Trophoblast cell (in vitro differentiated cells and primary cell): ENCODE measurements around the gene CER1. TPM values are rescaled to one million over a fixed set of nuclear protein-coding genes. Genes with fewer than 3 reads are reported as not detected.

Experiments used
- DNase-seq, 2 donors: peaks; one replicate each; pipeline ENCODE4 v3.0.0-alpha.2; 2016
- H2AFZ ChIP-seq: 2 replicates; pipeline ENCODE4 v1.6.1; 2013; ENCODE audit warnings: low read length, moderate library complexity, mild to moderate bottlenecking; ENCODE audit not compliant: insufficient read depth, poor library complexity
- H2AK5ac ChIP-seq: 2 replicates; pipeline ENCODE4 v1.6.1; 2013; ENCODE audit warnings: mild to moderate bottlenecking, low read length
- H2BK120ac ChIP-seq: 2 replicates; pipeline ENCODE4 v1.6.1; 2013; ENCODE audit warnings: low read length, mild to moderate bottlenecking, moderate library complexity; ENCODE audit not compliant: insufficient read depth, poor library complexity
- H2BK12ac ChIP-seq: 2 replicates; pipeline ENCODE4 v1.6.1; 2013; ENCODE audit warnings: mild to moderate bottlenecking, low read length, moderate library complexity
- H2BK5ac ChIP-seq: 2 replicates; pipeline ENCODE4 v1.6.1; 2013; ENCODE audit warnings: low read length, low read depth, moderate library complexity, mild to moderate bottlenecking; ENCODE audit not compliant: poor library complexity
- H3K14ac ChIP-seq: 2 replicates; pipeline ENCODE4 v1.6.1; 2013; ENCODE audit warnings: mild to moderate bottlenecking, low read length
- H3K18ac ChIP-seq: 2 replicates; pipeline ENCODE4 v1.6.1; 2013; ENCODE audit warnings: mild to moderate bottlenecking, low read length
- H3K23ac ChIP-seq: 2 replicates; pipeline ENCODE4 v1.6.1; 2013; ENCODE audit warnings: low read length
- H3K27ac ChIP-seq: 2 replicates; pipeline ENCODE4 v1.5.1; 2013; ENCODE audit warnings: low read depth, mild to moderate bottlenecking, inconsistent platforms, low read length, moderate library complexity
- H3K27me3 ChIP-seq: 2 replicates; pipeline ENCODE4 v1.6.1; 2013; ENCODE audit warnings: inconsistent platforms, mild to moderate bottlenecking, low read length, moderate library complexity; ENCODE audit not compliant: insufficient read depth
- H3K36me3 ChIP-seq, 2 experiments: 1 replicate in 1 of 2; 2 replicates in 1 of 2; pipeline ENCODE4 v1.6.1; 2013; ENCODE audit warnings: low read length in 2 of 2, mild to moderate bottlenecking in 2 of 2, moderate library complexity in 1 of 2; ENCODE audit not compliant: insufficient read depth in 2 of 2, control insufficient read depth in 1 of 2
- H3K4ac ChIP-seq: 2 replicates; pipeline ENCODE4 v1.6.1; 2013; ENCODE audit warnings: low read depth, mild to moderate bottlenecking, low read length, moderate library complexity
- H3K4me1 ChIP-seq, 2 experiments: 1 replicate in 1 of 2; 2 replicates in 1 of 2; pipeline ENCODE4 v1.6.1; 2013; ENCODE audit warnings: low read length in 2 of 2, mild to moderate bottlenecking in 2 of 2, moderate library complexity in 1 of 2; ENCODE audit not compliant: insufficient read depth in 2 of 2, control insufficient read depth in 1 of 2
- H3K4me2 ChIP-seq: 2 replicates; pipeline ENCODE4 v1.6.1; 2013; ENCODE audit warnings: inconsistent platforms, mild to moderate bottlenecking, low read length, moderate library complexity
- H3K4me3 ChIP-seq: 2 replicates; pipeline ENCODE4 v1.5.1; 2013; ENCODE audit warnings: mild to moderate bottlenecking, low read depth, low read length, inconsistent platforms
- H3K79me1 ChIP-seq: one replicate; pipeline ENCODE4 v1.6.1; 2013; ENCODE audit warnings: low read length
- H3K79me2 ChIP-seq: 2 replicates; pipeline ENCODE4 v1.6.1; 2013; ENCODE audit warnings: low read length, mild to moderate bottlenecking; ENCODE audit not compliant: control insufficient read depth, insufficient read depth, poor library complexity
- H3K9ac ChIP-seq: 2 replicates; pipeline ENCODE4 v1.6.1; 2013; ENCODE audit warnings: mild to moderate bottlenecking, low read length
- H3K9me3 ChIP-seq: 2 replicates; pipeline ENCODE4 v1.6.1; 2013; ENCODE audit warnings: low read depth, mild to moderate bottlenecking, control low read depth, inconsistent platforms, low read length; ENCODE audit not compliant: insufficient read depth
- H4K12ac ChIP-seq: 2 replicates; pipeline ENCODE4 v1.6.1; 2013; ENCODE audit warnings: low read depth, mild to moderate bottlenecking, low read length, moderate library complexity
- H4K8ac ChIP-seq: 2 replicates; pipeline ENCODE4 v1.6.1; 2013; ENCODE audit warnings: low read depth, mild to moderate bottlenecking, low read length, moderate library complexity
- H4K91ac ChIP-seq: one replicate; pipeline ENCODE4 v1.6.1; 2013; ENCODE audit warnings: low read depth, mild to moderate bottlenecking, low read length, moderate library complexity
- WGBS: extraction: QIAGEN DNeasy Blood & Tissue Kit; methylation state at CpG from one replicate; pipeline ENCODE4 v1.1.7; 2013; ENCODE audit warnings: missing lambda C conversion rate; ENCODE audit not compliant: insufficient read length, insufficient coverage; ENCODE audit errors: extremely low coverage; 5-methylcytosine and 5-hydroxymethylcytosine counted together
- polyA plus RNA-seq: library from polyadenylated mRNA; stranded (reverse); fragments of 200-250 nt; gene quantifications from 2 replicates; pipeline ENCODE4 v1.2.3, GENCODE V29; 2013

Gene CER1, protein sequence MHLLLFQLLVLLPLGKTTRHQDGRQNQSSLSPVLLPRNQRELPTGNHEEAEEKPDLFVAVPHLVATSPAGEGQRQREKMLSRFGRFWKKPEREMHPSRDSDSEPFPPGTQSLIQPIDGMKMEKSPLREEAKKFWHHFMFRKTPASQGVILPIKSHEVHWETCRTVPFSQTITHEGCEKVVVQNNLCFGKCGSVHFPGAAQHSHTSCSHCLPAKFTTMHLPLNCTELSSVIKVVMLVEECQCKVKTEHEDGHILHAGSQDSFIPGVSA
- polyA plus RNA-seq, result 0.22 and 0.23 TPM in 2 replicates

DNA sequence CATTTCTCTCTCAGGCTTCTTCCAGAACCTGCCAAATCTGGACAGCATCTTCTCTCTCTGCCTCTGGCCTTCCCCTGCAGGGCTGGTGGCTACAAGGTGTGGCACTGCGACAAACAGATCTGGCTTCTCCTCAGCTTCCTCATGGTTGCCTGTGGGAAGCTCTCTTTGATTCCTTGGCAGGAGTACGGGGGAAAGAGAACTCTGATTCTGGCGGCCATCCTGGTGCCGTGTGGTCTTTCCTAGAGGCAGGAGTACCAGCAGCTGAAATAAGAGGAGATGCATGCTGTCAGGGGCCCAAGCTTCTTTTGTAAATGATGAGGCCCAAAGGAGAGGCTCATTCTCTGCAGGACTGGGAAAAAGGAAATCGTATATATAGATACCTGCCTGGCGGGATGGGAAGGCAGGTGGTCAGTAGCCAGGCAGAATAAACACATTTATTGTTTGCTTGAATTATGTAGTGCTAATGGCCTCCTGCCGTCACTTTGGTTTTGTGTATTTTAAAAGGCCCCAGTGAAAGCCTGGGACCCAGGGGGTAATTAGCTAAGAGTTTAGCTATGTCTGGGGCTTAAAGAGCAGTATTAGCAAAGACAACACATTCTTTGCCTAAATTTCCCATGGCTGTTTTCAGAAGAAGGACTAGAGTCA lies at the start of gene CER1:
CER1 (minus strand) TSS at position 343 of the 645 bp plus-strand sequence; CDS start at position 282, 61 bp downstream.
- Histone ChIP-seq H3K9ac (no peak within 1 kb of the TSS), H3K4me2 (no peak within 1 kb of the TSS), H3K14ac (no peak within 1 kb of the TSS), H3K18ac (no peak within 1 kb of the TSS), H2BK120ac (no peak within 1 kb of the TSS), H3K27ac (no peak within 1 kb of the TSS), H2AK5ac (no peak within 1 kb of the TSS), H2BK12ac (no peak within 1 kb of the TSS), H2BK5ac (no peak within 1 kb of the TSS), H3K4me3 (no peak within 1 kb of the TSS), H4K8ac (no peak within 1 kb of the TSS), H3K9me3 (no peaks in the 10 kb centered on the region), H3K27me3 (no peaks in the 10 kb centered on the region), H3K36me3 (no peaks in the 10 kb centered on the region), H4K91ac (no peak within 1 kb of the TSS), H3K4me1 (no peaks in the 10 kb centered on the region), H3K23ac (no peak within 1 kb of the TSS), H4K12ac (no peak within 1 kb of the TSS), H3K79me1 (no peaks in the 10 kb centered on the region), H3K79me2 (no peaks in the 10 kb centered on the region), H2AFZ (no peak within 1 kb of the TSS), H3K4ac (no peak within 1 kb of the TSS)
- no peak for DNase-seq
- WGBS, result no CpG with 5 or more reads among the region's 7 CpGs

GRCh38 chr9:14770592-14770991 lies 48.1 kb upstream of the CER1 start:
- H2AFZ ChIP-seq, result no peak overlapping the region
- no peak overlapping the region for H3K27ac ChIP-seq

GRCh38 chr9:14769230-14769571 lies 46.7 kb upstream of the CER1 start:
- no peak overlapping the region for H2BK120ac ChIP-seq
- H2BK12ac ChIP-seq, result no peak overlapping the region

More at GRCh38 chr9:14770592-14770991, 48.1 kb upstream of the CER1 start:
- no peak overlapping the region for H4K8ac ChIP-seq
- no CpG with 5 or more reads among the region's 7 CpGs for WGBS
- H3K9me3 ChIP-seq, result no peaks in the 10 kb centered on the region
- H3K4ac ChIP-seq, result no peak overlapping the region
- no peaks in the 10 kb centered on the region for H3K4me1 ChIP-seq
- no peak overlapping the region for H2BK120ac ChIP-seq
- no peak overlapping the region for H2BK5ac ChIP-seq
- H3K9ac ChIP-seq, result no peak overlapping the region
- no peak overlapping the region for H3K14ac ChIP-seq
- no peak overlapping the region for H2AK5ac ChIP-seq
- H3K4me2 ChIP-seq, result no peak overlapping the region
- no peaks in the 10 kb centered on the region for H3K79me1 ChIP-seq
- H2BK12ac ChIP-seq, result no peak overlapping the region
- H3K27me3 ChIP-seq, result no peaks in the 10 kb centered on the region
- no peak overlapping the region for H4K12ac ChIP-seq
- H3K79me2 ChIP-seq, result no peaks in the 10 kb centered on the region
- no peak overlapping the region for H3K18ac ChIP-seq
- H3K23ac ChIP-seq, result no peak overlapping the region
- no peak for DNase-seq
- H4K91ac ChIP-seq, result no peak overlapping the region
- peaks cover 3 to 6% of the 10 kb centered on the region in 2 experiments for H3K36me3 ChIP-seq
- no peak overlapping the region for H3K4me3 ChIP-seq

DNA sequence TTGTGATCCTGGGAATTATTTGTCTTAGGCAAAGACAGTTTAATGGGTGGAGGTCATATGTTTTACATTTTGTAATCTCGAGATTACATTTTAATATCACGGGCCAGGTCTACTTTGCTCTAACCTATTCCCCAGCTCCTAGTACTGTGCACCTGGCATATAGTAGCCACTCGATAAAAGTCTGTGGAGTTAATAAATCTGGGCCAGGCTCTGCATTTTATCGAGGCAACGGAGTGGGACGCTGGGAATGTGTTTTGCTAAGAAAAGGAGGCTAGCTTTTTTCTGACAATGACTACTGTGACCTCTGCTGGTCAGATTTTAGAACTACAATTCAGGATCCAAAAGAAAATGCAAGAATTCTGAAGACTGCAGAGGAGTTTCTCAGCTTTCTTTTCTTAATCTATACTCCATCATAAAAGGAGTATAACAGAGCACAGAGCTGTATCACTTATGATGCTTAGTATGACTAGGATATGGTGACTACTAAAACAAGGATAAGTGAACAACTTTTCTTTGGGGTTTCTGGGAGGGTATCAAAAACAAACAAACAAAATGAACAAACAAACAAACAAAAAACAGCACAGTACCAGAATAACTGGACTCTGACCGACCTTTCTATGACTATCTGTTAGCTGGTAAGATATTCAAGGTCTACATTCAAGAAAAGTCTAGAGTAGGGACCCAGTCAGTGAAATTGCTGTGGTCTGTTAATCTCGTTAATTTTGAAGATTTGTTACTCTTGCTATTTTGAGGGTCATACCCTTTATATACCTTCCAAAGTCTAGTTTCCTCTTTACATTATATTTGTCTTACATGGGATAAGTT lies 46.1 kb upstream of the CER1 start:
- no peak overlapping the region for H4K91ac ChIP-seq
- H3K36me3 ChIP-seq, result peaks cover 2 to 6% of the 10 kb centered on the region in 2 experiments
- no peak overlapping the region for H2BK5ac ChIP-seq
- H3K9ac ChIP-seq, result no peak overlapping the region
- WGBS, result no CpG with 5 or more reads among the region's 8 CpGs
- H4K12ac ChIP-seq, result no peak overlapping the region
- H2AK5ac ChIP-seq, result no peak overlapping the region
- H3K9me3 ChIP-seq, result no peaks in the 10 kb centered on the region
- H3K18ac ChIP-seq, result no peak overlapping the region
- no peak overlapping the region for H2BK120ac ChIP-seq
- H4K8ac ChIP-seq, result no peak overlapping the region
- no peaks in the 10 kb centered on the region for H3K79me1 ChIP-seq
- no peak overlapping the region for H2AFZ ChIP-seq
- H3K4ac ChIP-seq, result no peak overlapping the region
- no peaks in the 10 kb centered on the region for H3K27me3 ChIP-seq
- H3K4me2 ChIP-seq, result no peak overlapping the region
- H2BK12ac ChIP-seq, result no peak overlapping the region
- H3K14ac ChIP-seq, result no peak overlapping the region
- no peaks in the 10 kb centered on the region for H3K4me1 ChIP-seq
- no peak overlapping the region for H3K23ac ChIP-seq
- peak; percentile 15 to 88 for DNase-seq
- no peak overlapping the region for H3K4me3 ChIP-seq
- H3K27ac ChIP-seq, result no peak overlapping the region
- H3K79me2 ChIP-seq, result no peaks in the 10 kb centered on the region

More at GRCh38 chr9:14769230-14769571, 46.7 kb upstream of the CER1 start:
- Histone ChIP-seq H3K18ac (no peak overlapping the region), H3K4ac (no peak overlapping the region), H3K27ac (no peak overlapping the region), H3K79me2 (no peaks in the 10 kb centered on the region), H3K14ac (no peak overlapping the region), H4K12ac (no peak overlapping the region), H3K9ac (no peak overlapping the region), H4K91ac (no peak overlapping the region), H3K4me3 (no peak overlapping the region), H2BK5ac (no peak overlapping the region), H3K4me1 (no peaks in the 10 kb centered on the region), H3K4me2 (no peak overlapping the region), H2AK5ac (no peak overlapping the region), H3K27me3 (no peaks in the 10 kb centered on the region), H2AFZ (no peak overlapping the region), H3K36me3 (peaks cover 2 to 6% of the 10 kb centered on the region in 2 experiments), H3K79me1 (no peaks in the 10 kb centered on the region), H3K23ac (no peak overlapping the region), H3K9me3 (no peaks in the 10 kb centered on the region), H4K8ac (no peak overlapping the region)
- peak; percentile 16 to 63 for DNase-seq
- no CpG with 5 or more reads among the region's 3 CpGs for WGBS
